HFFc6 (cell line): ENCODE data around the gene SLIT1. TPM values are rescaled to one million over a fixed set of nuclear protein-coding genes. Genes with fewer than 3 reads are reported as not detected.
A peak's percentile ranks its signal among the peaks of the same experiment; 100 is the strongest.

Experiments used
- DNase-seq: peaks from one replicate; pipeline ENCODE4 v3.0.0-alpha.2; 2018
- H3K27ac Mint-ChIP-seq: 2 replicates; pipeline ENCODE4 v1.8.0; 2020; ENCODE audit warnings: mild to moderate bottlenecking, mixed read lengths
- H3K27me3 Mint-ChIP-seq: 2 replicates; pipeline ENCODE4 v1.8.0; 2021; ENCODE audit warnings: mild to moderate bottlenecking, moderate library complexity, mixed read lengths; ENCODE audit not compliant: insufficient read depth
- H3K36me3 Mint-ChIP-seq: 2 replicates; pipeline ENCODE4 v1.8.0; 2021; ENCODE audit warnings: low read depth, mixed read lengths
- H3K4me1 Mint-ChIP-seq: 2 replicates; pipeline ENCODE4 v1.8.0; 2020; ENCODE audit warnings: low read depth, mixed read lengths
- H3K4me3 Mint-ChIP-seq: 2 replicates; pipeline ENCODE4 v1.8.0; 2020; ENCODE audit warnings: mild to moderate bottlenecking, moderate library complexity, mixed read lengths
- H3K9me3 Mint-ChIP-seq: 2 replicates; pipeline ENCODE4 v1.8.0; 2020; ENCODE audit warnings: mild to moderate bottlenecking, mixed read lengths
- CTCF ChIP-seq: fragments of 200-600 bp; sonication (generic); IDR thresholded peaks from 2 replicates; pipeline ENCODE4 v1.5.0; 2021; ENCODE audit warnings: antibody characterized with exemption, mild to moderate bottlenecking
- total RNA-seq, 6 experiments: library from RNA; stranded (reverse); fragmentation: NEBNext Ultra II Directional; extraction: Animal tissue kit (Norgen Biotek cat#: 25700); gene quantifications; 2 replicates in 1 of 6; 3 replicates in 5 of 6; pipeline ENCODE4 v1.2.3, GENCODE V29; 2021

Gene SLIT1
- total RNA-seq, 6 experiments from 2014 or later = 0.05 TPM; not detected in 5

- H3K27ac Mint-ChIP-seq = no peak overlapping the region
- peaks cover 8% of the 10 kb centered on the region for H3K9me3 Mint-ChIP-seq
- no peak for TF ChIP-seq CTCF
- no peak for DNase-seq
- H3K36me3 Mint-ChIP-seq = peaks cover 11% of the 10 kb centered on the region
- H3K4me1 Mint-ChIP-seq = peaks cover 25% of the 10 kb centered on the region
- no peak overlapping the region for H3K4me3 Mint-ChIP-seq
- peaks cover 27% of the 10 kb centered on the region for H3K27me3 Mint-ChIP-seq
Measured at GRCh38 chr10:97032624-97033023, 153.1 kb downstream of the SLIT1 start.

GRCh38 chr10:97031459-97031858 is 154.3 kb downstream of the SLIT1 start:
- peaks cover 18% of the 10 kb centered on the region for H3K4me1 Mint-ChIP-seq
- H3K27me3 Mint-ChIP-seq = peaks cover 24% of the 10 kb centered on the region
- no peak overlapping the region for H3K27ac Mint-ChIP-seq
- no peak for TF ChIP-seq CTCF
- H3K9me3 Mint-ChIP-seq = peaks cover 10% of the 10 kb centered on the region
- no peak for DNase-seq
- H3K4me3 Mint-ChIP-seq = no peak overlapping the region
- H3K36me3 Mint-ChIP-seq = peaks cover 13% of the 10 kb centered on the region

- no peak for TF ChIP-seq CTCF
- Mint-ChIP-seq H3K9me3 (peaks cover 10% of the 10 kb centered on the region), H3K4me3 (no peak overlapping the region), H3K27ac (no peak overlapping the region), H3K4me1 (peaks cover 18% of the 10 kb centered on the region), H3K36me3 (peaks cover 13% of the 10 kb centered on the region), H3K27me3 (peaks cover 20% of the 10 kb centered on the region)
- DNase-seq = no peak
Measured at GRCh38 chr10:97030894-97031293, 154.9 kb downstream of the SLIT1 start.

- no peak for TF ChIP-seq CTCF
- Mint-ChIP-seq H3K36me3 (peaks cover 13% of the 10 kb centered on the region), H3K4me3 (no peak overlapping the region), H3K4me1 (peaks cover 32% of the 10 kb centered on the region), H3K9me3 (peaks cover 10% of the 10 kb centered on the region), H3K27ac (no peak overlapping the region), H3K27me3 (peaks cover 6% of the 10 kb centered on the region; the same call in 1 of the 2 replicates)
- DNase-seq = no peak
Measured at GRCh38 chr10:97029271-97029670, 156.5 kb downstream of the SLIT1 start.

- peaks cover 37% of the 10 kb centered on the region for H3K4me1 Mint-ChIP-seq
- DNase-seq = no peak
Measured at GRCh38 chr10:97028832-97029178, 157.0 kb downstream of the SLIT1 start.

More at GRCh38 chr10:97028832-97029178, 157.0 kb downstream of the SLIT1 start:
- Mint-ChIP-seq H3K9me3 (peaks cover 10% of the 10 kb centered on the region), H3K4me3 (no peak overlapping the region), H3K27ac (peak overlapping the region; percentile 20), H3K36me3 (peaks cover 13% of the 10 kb centered on the region), H3K27me3 (peaks cover 6% of the 10 kb centered on the region; the same call in 1 of the 2 replicates)
- TF ChIP-seq CTCF = no peak
